Globus pallidus (tissue), 1 donor: ENCODE measurements around the gene IGIP.
"Not testable (repeated sequence)": the region's sequence is repeated elsewhere in the genome, so short reads cannot be mapped to it uniquely, and the experiment has no call there.

Source experiments
- DNase-seq: peaks from one replicate; pipeline ENCODE4 v3.0.0-alpha.2; 2015; ENCODE audit warnings: low spot score

The IGIP gene

GRCh38 chr5:140141241-140141640 lies 15.5 kb downstream of the IGIP start:
- DNase-seq: no peak

GRCh38 chr5:140142246-140142645 lies 16.5 kb downstream of the IGIP start:
- no peak for DNase-seq

GRCh38 chr5:140142856-140143255 lies 17.1 kb downstream of the IGIP start:
- DNase-seq: no peak

GRCh38 chr5:140143521-140144258 lies 18.0 kb downstream of the IGIP start:
- no peak for DNase-seq

- DNase-seq: no peak
Measured at GRCh38 chr5:140145256-140145655, 19.5 kb downstream of the IGIP start.

GRCh38 chr5:140145818-140146522 lies 20.2 kb downstream of the IGIP start:
- peak; percentile 54 for DNase-seq

- DNase-seq: no peak
Measured at GRCh38 chr5:140146523-140146842, 20.7 kb downstream of the IGIP start.

GRCh38 chr5:140147460-140147859 lies 21.7 kb downstream of the IGIP start:
- no peak for DNase-seq

GRCh38 chr5:140148508-140148907 lies 22.8 kb downstream of the IGIP start:
- DNase-seq: no peak

- no peak for DNase-seq
Measured at GRCh38 chr5:140150201-140150600, 24.5 kb downstream of the IGIP start.

GRCh38 chr5:140151144-140152021 lies 25.6 kb downstream of the IGIP start:
- no peak for DNase-seq

GRCh38 chr5:140152022-140152999 lies 26.6 kb downstream of the IGIP start:
- no peak for DNase-seq

GRCh38 chr5:140153255-140153654 lies 27.5 kb downstream of the IGIP start:
- no peak for DNase-seq

- peak; percentile 49 for DNase-seq
Measured at GRCh38 chr5:140153905-140154304, 28.2 kb downstream of the IGIP start.

- DNase-seq: not testable (repeated sequence)
Measured at GRCh38 chr5:140154710-140155381, 29.1 kb downstream of the IGIP start.

GRCh38 chr5:140157032-140157781 lies 31.5 kb downstream of the IGIP start:
- peak; percentile 93 for DNase-seq

- no peak for DNase-seq
Measured at GRCh38 chr5:140159014-140159927, 33.5 kb downstream of the IGIP start.

GRCh38 chr5:140162275-140162674 lies 36.5 kb downstream of the IGIP start:
- DNase-seq: no peak

- DNase-seq: no peak
Measured at GRCh38 chr5:140162781-140163180, 37.0 kb downstream of the IGIP start.
